Fibroblast of villous mesenchyme (primary cell): Measurements from ENCODE around the gene ZRANB3. TPM values are rescaled to one million over a fixed set of nuclear protein-coding genes. Genes with fewer than 3 reads are reported as not detected.
A peak's percentile ranks its signal among the peaks of the same experiment; 100 is the strongest.
"Not testable (repeated sequence)": the region's sequence is repeated elsewhere in the genome, so short reads cannot be mapped to it uniquely, and the experiment has no call there.

ENCODE experiments used
- DNase-seq: peaks from one replicate; pipeline ENCODE4 v3.0.0-alpha.2; 2010; ENCODE audit warnings: low read depth
- H3K4me3 ChIP-seq: 2 replicates; pipeline ENCODE4 v1.5.1; 2011; ENCODE audit warnings: low read depth, mild to moderate bottlenecking, low read length
- small RNA-seq: library from RNA; depleted of rRNA; stranded (forward); fragments of <200 nt; gene quantifications from one replicate; pipeline ENCODE3, GENCODE V24; 2012
- total RNA-seq: library from RNA; depleted of rRNA; stranded (reverse); fragments of >200 nt; gene quantifications from 2 replicates; pipeline ENCODE4 v1.2.3, GENCODE V29; 2012
- TF ChIP-seq, protein P1 (sequence below): IDR thresholded peaks from 2 replicates; pipeline ENCODE4 v1.5.1; 2012; ENCODE audit warnings: low read depth, mild to moderate bottlenecking, low read length; ENCODE audit not compliant: insufficient read depth

Gene ZRANB3
- total RNA-seq, 1 donor = 9.1 TPM

DNA sequence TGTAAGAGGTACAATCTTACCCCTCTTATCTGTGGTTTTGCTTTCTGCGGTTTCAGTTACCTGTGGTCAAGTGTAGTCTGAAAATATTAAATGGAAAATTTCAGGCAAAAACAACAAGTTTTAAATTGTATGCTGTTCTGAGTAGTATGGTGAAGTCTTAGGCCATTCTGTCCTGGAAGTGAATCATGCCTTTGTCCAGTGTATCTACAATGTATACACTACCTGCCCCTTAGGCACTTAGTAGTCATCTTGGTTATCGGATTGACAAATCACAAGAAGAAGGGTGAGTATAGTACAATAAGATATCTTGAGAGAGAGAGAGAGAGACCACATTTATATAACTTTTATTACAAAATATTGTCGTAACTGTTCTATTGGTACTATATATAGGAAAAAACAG is 435.4 kb downstream of the ZRANB3 start:
- no peak overlapping the region for H3K4me3 ChIP-seq
- DNase-seq = no peak
- TF ChIP-seq, protein P1, sequence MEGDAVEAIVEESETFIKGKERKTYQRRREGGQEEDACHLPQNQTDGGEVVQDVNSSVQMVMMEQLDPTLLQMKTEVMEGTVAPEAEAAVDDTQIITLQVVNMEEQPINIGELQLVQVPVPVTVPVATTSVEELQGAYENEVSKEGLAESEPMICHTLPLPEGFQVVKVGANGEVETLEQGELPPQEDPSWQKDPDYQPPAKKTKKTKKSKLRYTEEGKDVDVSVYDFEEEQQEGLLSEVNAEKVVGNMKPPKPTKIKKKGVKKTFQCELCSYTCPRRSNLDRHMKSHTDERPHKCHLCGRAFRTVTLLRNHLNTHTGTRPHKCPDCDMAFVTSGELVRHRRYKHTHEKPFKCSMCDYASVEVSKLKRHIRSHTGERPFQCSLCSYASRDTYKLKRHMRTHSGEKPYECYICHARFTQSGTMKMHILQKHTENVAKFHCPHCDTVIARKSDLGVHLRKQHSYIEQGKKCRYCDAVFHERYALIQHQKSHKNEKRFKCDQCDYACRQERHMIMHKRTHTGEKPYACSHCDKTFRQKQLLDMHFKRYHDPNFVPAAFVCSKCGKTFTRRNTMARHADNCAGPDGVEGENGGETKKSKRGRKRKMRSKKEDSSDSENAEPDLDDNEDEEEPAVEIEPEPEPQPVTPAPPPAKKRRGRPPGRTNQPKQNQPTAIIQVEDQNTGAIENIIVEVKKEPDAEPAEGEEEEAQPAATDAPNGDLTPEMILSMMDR = no peak

DNA sequence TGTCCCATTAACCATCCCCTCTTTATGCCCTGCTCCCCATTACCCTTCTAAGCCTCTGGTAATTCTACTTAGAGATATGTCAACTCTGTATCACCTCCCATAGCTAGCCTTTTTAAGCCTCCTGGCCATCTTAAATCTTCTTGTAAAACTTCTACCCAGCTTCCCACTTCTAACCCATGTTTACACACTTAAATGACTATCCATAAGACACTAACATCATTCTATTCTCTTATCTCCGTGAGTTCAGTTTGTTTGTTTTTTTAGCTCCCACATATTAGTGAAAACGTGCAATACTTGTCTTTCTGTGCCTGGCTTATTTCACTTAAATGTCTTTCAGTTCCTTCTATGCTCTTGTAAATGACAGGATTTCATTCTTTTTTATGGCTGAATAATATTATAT is 436.5 kb downstream of the ZRANB3 start:
- DNase-seq = peak; percentile 59
- TF ChIP-seq, protein P1 = no peak
- no peak overlapping the region for H3K4me3 ChIP-seq

DNA sequence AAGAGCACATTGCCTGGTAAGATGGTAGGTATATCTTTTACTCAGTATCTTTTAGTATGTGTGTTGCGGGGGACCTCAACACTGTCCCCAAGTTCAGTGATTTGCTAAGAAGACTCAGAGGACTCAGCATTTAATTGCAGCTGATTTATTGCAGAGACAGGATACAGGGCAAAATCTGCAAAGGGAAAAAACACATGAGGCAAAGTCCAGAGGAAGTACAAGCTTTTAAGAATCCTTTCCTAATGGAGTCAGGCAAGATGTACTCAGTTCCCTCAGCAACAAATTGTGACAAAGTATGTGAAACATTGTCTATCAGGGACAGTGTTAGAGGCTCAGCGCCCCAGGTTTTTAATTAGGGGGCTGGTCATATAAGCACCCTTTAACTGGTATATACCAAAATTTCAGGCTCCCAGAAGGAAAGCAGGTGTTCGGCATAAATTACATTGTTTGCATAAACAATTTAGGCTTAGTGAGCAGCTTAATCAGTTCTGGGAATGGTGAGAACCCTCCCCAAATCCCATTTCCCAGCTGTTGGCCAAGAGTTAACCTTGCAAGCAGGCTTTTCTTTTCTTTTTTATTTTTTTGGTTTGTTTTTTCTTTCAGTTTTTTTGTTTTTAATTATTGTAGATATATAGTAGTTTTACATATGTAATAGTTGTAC is 437.2 kb downstream of the ZRANB3 start:
- no peak overlapping the region for H3K4me3 ChIP-seq
- TF ChIP-seq, protein P1 = no peak
- peak; percentile 52 for DNase-seq

DNA sequence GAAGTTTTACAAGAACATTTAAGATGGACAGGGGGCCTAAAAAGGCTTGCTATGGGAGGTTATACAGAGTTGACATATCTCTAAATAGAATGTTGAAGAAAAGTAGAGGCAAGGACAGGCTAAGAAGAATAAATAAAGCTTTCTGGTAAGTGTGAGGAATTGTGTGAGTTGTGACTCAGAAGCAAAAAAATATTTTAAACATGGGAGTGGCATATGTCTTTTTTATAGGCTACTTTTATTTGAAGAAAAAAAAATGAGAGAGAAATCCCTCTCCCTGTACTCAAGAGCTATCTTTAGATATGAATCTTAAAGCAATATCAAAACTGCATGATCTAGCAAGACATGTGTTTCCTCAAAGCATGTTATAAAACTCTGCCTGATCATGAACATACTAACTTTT is 437.8 kb downstream of the ZRANB3 start:
- TF ChIP-seq, protein P1 = no peak
- DNase-seq = no peak

DNA sequence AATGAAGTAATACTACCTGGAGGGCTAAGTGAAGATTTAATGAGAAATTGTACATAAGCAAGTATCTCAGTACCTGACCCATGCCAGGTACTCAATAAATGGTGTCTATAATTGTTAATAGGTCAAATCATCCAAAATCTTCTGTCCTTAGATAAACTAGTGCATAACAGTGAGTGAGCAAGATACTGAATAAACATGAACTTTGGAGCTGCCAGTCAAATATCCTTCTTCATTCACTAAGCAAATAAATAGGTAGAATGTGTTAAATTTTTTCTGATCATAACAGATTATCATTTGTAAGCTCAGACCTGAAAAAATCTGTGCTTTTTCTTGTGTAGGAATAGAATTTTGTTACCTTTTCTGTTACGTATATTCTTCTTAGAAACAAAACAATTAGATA is 439.3 kb downstream of the ZRANB3 start:
- TF ChIP-seq, protein P1 = no peak
- no peak for DNase-seq

More for the DNA sequence above, 437.8 kb downstream of the ZRANB3 start:
- no peak overlapping the region for H3K4me3 ChIP-seq

DNA sequence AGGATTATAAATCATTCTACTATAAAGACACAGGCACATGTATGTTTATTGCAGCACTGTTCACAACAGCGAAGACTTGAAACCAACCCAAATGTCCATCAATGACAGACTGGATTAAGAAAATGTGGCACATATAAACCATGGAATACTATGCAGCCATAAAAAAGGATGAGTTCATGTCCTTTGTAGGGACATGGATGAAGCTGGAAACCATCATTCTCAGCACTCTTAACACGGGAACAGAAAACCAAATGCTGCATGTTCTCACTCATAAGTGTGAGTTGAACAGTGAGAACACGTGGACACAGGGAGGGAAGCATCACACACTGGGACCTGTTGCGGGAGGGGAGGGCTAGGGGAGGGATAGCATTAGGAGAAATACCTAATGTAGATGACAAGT is 441.4 kb downstream of the ZRANB3 start:
- not testable (repeated sequence) for H3K4me3 ChIP-seq, DNase-seq

More for the DNA sequence above, 439.3 kb downstream of the ZRANB3 start:
- H3K4me3 ChIP-seq = no peak overlapping the region

Small RNAs within 50 kb of the gene (small RNA-seq; reads per million reads assigned to genes)
- gene SNORA40B = not detected

Other genes with a start within 250 kb of the ZRANB3 start
- gene R3HDM1, start 266 bp upstream of the ZRANB3 start, total RNA-seq = 12.9 and 13.8 TPM in 2 replicates
- 66.7 and 96.3 TPM in 2 replicates for gene UBXN4, start 210.6 kb upstream of the ZRANB3 start, total RNA-seq